HG03039 (cell line): Measurements from ENCODE around the gene CHRNA4.
"Not testable (repeated sequence)": the region's sequence is repeated elsewhere in the genome, so short reads cannot be mapped to it uniquely, and the experiment has no call there.

ENCODE experiments used
- ATAC-seq: cut with Tn5 transposase; IDR thresholded peaks from one replicate; pipeline ENCODE4 v1.9.1; 2021; ENCODE audit warnings: mild to moderate bottlenecking, moderate library complexity; ENCODE audit not compliant: unreplicated experiment

Gene CHRNA4

DNA sequence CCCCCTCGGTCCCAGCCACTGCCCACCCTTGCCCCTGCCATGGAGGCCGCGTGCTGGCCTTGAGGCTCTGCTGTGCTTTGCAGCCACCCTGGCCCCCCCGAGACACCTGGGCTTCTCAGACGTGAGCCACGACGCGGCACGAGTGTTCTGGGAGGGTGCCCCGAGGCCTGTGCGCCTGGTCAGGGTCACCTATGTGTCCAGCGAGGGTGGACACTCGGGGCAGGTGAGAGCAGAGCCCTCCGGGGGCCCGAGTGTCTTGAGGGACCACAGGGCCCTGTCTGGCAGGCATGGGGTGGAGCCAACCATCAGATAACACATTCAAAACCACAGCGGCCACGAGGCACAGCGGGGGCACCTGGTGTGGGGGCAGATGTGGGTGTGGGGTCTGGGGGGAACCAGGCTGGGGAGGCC lies 49.3 kb downstream of the CHRNA4 start:
- no peak for ATAC-seq

GRCh38 chr20:63311186-63311832 lies 49.8 kb downstream of the CHRNA4 start:
- ATAC-seq, result no peak

- ATAC-seq, result no peak
Measured at GRCh38 chr20:63310265-63310991, 50.7 kb downstream of the CHRNA4 start.

- no peak for ATAC-seq
Measured at GRCh38 chr20:63309261-63310071, 51.7 kb downstream of the CHRNA4 start.

DNA sequence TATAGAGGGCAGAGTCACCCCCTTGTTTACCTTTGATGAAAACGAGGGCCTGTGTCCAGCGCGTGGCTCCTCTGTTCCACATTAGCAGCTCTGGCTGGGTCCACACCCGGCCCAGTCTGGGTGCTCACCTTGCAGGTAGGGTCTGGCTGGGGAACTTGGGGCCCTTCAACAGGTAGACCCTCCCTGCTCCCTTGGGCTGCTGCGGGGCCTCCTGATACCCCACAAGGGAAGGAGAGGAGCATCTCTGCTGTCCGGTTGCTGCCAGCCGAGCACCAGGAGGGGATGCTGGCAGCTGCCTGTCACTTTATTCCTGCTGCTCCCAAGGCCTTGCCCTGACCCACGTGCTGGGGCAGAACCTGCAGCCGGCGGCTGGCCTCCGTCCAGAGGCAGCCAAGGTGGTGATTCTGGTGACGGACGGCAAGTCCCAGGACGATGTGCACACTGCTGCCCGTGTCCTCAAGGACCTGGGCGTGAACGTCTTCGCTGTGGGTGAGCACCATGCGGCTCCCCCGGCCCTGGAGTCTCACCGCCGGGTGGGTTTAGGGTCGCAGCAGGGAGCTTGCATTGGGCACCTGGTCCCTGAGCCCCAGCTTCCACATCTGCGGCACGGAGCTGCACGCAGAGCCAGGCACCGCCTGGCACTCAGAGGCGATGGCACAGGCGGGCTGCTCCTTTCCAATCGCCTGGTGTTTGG lies 52.8 kb downstream of the CHRNA4 start:
- ATAC-seq, result no peak

DNA sequence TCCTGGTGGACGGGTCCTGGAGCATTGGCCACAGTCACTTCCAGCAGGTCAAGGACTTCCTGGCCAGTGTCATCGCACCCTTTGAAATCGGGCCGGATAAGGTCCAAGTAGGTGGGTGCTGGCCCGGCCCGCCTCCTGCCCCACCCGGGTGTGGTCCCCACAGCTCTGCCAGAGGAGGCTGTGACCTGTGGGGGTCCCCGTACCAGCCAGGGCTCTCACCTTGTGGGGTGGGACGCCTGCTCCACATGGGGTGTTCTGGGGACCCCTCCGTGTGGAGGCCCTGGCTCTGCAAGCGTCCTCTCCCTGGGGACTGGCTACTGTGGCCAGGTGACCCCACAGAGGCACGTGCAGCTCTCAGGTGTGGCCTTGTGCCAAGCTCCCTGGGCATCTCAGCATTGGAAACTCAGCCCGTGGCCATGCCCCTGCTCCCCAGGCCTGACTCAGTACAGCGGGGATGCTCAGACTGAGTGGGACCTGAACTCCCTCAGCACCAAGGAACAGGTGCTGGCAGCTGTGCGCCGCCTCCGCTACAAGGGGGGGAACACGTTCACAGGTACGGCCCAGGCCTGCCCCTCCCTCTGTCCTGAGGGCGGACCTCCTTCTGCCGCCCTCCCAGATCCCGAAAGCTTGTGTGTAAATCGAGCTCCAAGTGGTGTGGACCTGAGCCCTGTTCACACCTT lies 53.5 kb downstream of the CHRNA4 start:
- no peak for ATAC-seq

GRCh38 chr20:63306673-63307537 lies 54.2 kb downstream of the CHRNA4 start:
- no peak for ATAC-seq

GRCh38 chr20:63305933-63306672 lies 55.0 kb downstream of the CHRNA4 start:
- ATAC-seq, result not testable (repeated sequence)

GRCh38 chr20:63305393-63305792 lies 55.8 kb downstream of the CHRNA4 start:
- no peak for ATAC-seq

DNA sequence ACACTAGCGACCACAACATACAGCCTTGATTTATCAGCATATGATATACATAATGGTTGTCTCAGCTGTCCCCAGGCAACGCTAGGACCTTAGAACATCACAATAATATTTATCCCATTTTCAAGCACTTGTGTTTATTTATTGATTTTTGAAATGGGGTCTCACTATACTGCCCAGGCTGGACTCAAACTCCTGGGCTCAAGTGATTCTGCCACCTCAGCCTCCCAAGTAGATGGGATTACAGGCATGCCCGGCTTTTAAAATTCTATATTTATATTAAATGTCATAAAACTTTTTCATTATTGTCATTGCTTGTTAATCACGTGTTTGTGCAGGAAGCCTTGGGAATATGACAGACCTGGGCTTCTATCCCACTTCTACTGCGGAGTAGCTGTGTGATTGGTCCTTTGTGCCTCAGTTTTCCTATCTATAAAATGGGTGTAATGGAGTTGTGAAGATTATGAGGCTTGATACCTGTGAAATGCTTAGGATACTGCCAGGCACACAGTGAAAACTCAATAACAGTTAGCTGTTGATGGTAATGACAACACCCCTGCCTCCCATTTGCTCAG lies 58.0 kb downstream of the CHRNA4 start:
- ATAC-seq, result no peak

DNA sequence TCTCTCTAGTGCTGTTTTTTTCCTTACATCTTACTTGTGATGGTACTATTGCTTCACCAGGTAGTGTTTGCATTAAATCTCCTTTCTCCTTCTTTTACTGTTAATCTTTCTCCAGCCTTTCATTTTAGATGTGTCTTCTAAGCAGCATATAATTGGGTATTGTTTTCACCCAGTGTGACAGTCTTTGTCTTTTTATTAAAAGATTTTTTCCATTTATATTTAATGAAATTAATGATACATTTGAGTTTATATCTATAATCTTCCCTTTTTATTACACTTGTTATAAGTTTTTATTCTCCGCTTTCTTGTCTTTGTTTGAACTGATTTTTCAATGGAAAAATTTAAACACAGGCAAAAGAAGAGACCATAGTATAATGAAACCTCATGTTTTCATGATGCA lies 59.5 kb downstream of the CHRNA4 start:
- no peak for ATAC-seq

- ATAC-seq, result no peak
Measured at GRCh38 chr20:63298731-63299312, 62.3 kb downstream of the CHRNA4 start.

DNA sequence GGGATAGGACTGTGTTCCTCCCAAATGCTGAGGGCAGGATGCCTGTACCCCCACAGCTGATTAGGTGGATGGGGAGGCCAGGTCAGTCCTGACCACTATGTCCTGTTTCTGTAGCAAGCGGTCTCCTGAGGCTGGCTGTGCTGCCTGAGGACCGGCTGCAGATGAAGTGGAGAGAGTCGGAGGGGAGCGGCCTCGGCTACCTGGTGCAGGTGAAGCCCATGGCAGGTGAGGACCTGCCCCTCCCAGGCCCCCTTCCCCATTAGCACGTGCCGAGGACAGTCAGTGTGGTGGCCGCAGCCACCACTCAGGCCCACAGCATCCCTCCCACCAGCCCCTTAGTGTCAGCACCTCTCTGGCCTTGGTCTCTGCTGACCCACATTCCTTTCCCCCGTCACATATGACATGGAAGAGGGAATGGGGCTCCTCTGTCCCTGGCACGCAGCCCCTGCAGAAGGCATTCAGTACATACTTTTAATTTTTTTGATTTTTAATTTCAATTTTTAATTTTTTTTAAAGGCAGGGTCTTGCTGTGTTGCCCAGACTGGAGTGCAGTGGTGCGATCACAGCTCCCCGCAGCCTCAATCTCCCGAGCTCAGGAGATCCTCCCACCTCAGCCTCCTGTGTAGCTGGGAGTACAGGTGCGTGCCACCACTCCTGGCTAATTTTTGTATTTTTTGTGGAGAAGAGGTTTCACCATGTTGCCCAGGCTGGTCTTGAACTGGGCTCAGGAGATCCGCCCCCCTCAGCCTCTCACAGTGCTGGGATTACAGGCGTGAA lies 63.2 kb downstream of the CHRNA4 start:
- ATAC-seq, result no peak

DNA sequence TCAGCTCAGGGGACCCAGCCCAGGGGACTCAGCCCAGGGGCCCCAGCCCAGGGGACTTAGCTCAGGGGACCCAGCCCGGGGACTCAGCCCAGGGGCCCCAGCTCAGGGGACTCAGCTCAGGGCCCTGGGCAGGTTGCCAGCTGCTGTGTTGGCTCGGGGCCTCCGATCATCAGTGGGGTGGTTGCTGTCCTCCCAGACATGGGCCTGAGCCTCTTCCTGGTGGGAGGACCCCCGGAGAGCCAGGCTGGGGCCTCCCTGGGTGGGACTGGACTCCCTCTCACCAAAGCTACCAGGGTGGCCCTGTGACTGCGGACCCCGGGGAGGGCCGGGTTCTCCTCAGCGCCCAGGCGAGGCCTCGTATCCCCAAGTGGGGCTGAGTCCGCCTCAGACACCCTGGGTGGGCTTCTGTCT lies 63.8 kb downstream of the CHRNA4 start:
- no peak for ATAC-seq

DNA sequence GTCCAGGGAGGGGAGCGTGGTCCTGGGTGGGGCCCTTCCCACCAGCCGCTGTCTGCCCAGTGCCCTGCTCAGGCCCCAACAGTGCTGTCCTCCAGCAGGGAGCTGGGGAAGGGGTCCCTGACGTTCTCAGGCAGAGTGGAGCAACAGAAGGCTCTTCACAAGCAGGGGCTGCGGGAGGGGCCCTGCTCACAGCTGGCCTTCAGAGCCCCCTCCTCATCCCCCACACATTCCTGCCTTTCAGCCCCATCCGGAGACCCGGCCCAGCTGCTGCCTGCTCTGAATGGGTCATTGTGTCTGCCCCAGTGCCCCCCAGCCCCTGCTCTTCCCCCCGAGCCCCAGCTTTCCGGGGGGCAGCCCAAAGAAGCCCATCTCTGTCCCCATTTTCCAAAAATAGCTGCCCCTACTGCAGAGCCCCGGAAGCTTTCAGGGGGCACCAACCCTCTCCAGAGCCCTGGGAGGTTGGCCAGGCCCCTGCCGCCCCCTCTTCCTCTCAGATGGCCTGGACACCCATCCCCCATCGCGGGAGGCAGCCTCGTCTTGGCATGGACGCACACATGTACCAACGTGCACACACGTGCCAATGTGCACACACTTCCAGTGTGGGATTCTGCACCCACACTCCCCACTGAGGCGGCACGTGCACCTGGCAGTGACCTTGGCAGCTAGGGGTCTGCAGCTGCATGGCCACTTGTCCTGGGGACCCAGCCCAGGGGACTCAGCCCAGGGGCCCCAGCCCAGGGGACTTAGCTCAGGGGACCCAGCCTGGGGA lies 64.4 kb downstream of the CHRNA4 start:
- no peak for ATAC-seq

DNA sequence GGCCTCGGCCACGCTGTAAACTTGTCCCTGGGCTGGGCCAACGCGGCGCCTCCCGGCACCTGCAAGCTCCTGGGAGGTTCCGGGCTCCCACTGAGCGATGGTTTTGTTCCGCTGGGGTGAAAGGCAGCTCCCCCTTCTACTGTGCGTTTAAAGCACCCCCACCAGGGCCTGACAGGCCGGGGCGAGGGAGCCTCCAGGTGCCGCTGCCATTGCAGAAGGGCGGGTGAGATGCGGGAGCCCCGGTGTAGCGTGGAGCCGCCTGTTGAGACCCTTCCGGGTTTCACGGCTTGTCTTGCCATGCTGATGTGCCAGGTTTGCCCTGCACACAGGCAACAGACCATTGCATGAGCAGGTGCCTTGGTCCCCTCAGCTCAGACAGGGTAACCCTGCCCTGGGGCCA lies 65.3 kb downstream of the CHRNA4 start:
- ATAC-seq, result no peak

DNA sequence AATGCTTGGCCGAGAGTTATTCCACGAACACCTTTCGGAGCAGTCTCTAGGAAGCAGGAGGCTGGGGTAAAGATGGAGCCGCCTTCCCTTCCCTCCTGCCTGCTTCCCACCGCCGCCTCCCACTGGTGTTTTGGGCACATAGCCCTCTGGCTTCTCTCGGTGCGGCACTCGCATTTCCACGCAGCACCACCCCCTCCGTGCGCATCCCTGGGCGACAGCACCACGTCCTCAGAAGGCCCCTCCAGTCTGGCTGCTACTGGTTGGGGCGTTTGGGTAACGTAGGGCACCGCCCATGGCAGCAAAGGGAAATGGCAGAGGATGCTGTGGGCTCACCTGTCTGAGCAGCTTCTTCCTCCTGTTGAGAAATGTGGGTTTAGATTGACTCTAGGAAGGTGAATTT lies 65.7 kb downstream of the CHRNA4 start:
- no peak for ATAC-seq
